ENCODE data around the gene DEPDC1B.

DNA sequence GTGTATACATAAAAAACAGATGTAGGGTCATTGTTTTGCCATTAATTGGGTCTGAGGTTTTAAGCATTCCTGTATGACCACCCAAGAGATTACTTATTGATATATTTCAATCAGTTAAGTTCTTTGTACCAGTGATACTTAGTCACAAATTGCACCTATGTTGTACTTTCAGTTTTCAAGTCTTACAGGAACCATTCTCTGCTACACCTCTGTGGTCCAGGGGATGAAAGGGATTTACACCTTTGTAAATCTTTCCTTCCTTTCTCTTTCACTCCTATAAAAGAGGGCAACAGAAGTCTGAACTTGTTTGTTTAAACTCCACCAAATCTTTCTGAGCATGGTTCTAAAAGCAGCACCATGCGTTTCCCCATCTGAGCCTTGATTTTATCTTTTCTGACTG, 86.1 kb downstream of the DEPDC1B start:
- TF ChIP-seq, protein P1, sequence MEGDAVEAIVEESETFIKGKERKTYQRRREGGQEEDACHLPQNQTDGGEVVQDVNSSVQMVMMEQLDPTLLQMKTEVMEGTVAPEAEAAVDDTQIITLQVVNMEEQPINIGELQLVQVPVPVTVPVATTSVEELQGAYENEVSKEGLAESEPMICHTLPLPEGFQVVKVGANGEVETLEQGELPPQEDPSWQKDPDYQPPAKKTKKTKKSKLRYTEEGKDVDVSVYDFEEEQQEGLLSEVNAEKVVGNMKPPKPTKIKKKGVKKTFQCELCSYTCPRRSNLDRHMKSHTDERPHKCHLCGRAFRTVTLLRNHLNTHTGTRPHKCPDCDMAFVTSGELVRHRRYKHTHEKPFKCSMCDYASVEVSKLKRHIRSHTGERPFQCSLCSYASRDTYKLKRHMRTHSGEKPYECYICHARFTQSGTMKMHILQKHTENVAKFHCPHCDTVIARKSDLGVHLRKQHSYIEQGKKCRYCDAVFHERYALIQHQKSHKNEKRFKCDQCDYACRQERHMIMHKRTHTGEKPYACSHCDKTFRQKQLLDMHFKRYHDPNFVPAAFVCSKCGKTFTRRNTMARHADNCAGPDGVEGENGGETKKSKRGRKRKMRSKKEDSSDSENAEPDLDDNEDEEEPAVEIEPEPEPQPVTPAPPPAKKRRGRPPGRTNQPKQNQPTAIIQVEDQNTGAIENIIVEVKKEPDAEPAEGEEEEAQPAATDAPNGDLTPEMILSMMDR (IDR thresholded peaks at IDR 0.05) = no peak
- TF ChIP-seq EP300 (IDR thresholded peaks at IDR 0.05; ENCODE audit: low read depth) (no peak), POLR2AphosphoS5 (IDR thresholded peaks at IDR 0.05) (no peak), POLR2A (IDR thresholded peaks at IDR 0.05) (no peak)
